Measurements from ENCODE around the gene TRPM5.

TRPM5 gene

DNA sequence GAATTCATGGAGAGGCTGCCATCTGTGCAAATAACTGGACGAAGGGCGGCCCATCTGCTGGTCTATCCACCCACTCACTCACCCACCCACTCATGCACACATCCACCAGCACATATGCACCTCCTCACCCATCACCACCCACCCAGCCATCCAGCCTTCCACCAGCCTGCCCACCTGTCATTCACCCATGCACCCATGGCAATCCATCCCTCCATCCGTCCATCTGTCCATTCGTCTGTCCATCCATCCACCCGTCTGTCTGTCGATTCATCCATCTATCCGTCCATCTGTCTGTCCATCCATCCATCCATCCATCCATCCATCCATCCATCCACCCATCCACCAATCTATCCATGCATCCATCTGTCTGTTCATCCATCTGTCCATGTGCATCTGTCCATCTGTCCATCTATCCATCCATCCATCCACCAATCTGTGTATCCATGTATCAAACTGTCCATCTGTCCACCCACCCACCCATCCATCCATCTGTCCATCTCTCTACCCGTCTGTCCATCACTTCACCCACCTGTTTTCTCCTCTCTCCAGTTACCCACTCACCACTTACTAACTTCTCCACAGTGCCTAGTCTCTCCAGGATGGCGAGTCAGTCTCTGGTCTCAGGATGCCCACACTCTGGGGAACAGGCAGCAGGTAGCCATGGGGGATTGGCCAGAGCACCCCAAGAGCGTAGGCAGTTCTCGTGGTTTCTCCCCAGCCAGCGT is 8.9 kb downstream of the TRPM5 start:
- DNase-seq, result no peak

DNA sequence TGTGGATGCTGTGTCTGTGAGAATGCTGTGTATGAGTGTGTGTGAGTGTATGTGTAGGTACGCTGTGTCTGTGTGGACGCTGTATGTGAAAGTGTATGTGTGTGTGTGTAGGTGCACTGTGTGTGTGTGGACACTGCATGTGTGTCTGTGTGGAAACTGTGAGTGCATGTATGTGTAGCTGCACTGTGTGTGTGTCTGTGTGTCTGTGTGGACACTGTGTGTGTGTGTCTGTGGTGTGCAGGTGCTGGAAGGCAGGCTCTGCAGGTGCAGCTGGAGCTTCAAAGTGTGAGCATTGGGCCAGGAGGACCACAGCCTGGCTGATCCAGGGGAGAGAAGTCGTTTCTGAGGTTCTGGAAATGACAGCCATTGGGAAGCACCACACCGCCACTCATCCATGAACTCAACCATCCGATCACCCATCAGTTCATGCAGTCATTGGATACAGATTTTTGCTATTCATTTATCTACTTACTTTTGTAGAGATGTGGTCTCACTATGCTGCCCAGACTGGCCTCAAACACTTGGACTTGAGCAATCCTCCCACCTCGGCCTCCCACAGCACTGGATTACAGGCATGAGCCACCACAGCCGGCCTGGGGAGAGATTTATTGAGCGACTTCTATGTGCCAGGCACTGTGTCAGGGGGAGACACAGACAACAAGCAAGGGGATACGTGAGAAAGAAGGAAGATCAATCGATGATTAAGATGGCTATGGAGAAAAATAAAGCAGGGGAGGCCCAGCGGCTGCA is 9.6 kb downstream of the TRPM5 start:
- no peak for DNase-seq

- no peak for DNase-seq
Measured at GRCh38 chr11:2434008-2434407, 10.3 kb downstream of the TRPM5 start.

- no peak for DNase-seq
Measured at GRCh38 chr11:2433106-2433925, 11.0 kb downstream of the TRPM5 start.

- no peak for DNase-seq
Measured at GRCh38 chr11:2432628-2433071, 11.7 kb downstream of the TRPM5 start.

- no peak for DNase-seq
Measured at GRCh38 chr11:2432171-2432621, 12.1 kb downstream of the TRPM5 start.

GRCh38 chr11:2431395-2431794 is 12.9 kb downstream of the TRPM5 start:
- DNase-seq, result no peak

DNA sequence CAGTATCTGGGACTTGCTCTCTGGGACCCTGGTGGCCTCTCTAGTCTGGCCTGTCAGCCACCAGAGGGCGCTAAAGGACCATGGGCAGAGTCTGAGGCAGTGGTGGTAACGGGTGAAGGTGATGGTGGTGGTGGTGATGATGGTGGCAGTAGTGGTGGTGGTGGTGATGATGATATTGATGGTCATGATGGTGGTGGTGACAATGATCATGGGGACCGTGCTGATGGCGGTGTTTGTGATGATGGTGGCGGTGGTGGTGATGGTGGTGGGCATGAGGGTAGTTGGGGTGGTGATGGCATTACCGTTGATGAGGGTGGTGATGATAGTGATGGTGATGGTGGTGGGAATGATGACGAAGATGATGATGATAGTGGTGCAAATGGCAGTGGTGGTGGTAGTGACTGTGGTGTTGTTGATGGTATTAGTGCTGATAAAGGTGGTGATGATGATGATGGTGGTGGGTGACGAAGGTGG is 16.0 kb downstream of the TRPM5 start:
- peak; percentile 26 for DNase-seq

GRCh38 chr11:2427721-2428321 is 16.5 kb downstream of the TRPM5 start:
- no peak for DNase-seq

- no peak for DNase-seq
Measured at GRCh38 chr11:2426826-2427521, 17.3 kb downstream of the TRPM5 start.

DNA sequence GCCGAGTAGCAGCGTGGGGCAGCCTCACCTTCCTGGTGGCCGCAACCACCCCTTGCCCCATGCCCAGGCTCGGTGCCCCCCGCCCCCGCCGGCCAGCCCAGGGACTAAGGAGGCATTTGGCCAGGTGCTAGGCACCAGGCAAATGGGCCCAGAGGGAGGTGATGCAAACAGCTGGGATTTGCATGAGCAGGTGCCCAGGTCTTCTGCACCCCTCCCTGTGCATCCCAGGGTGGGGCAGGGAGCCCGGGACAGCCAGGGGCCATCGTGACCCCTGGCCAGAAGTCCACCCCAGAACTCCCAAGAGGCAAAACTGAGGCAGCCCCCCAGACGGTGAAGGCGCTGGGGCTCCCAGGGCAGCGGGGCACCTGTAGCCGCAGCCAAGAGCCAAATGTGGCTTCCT is 18.1 kb downstream of the TRPM5 start:
- no peak for DNase-seq

GRCh38 chr11:2425506-2425905 is 18.8 kb downstream of the TRPM5 start:
- no peak for DNase-seq

DNA sequence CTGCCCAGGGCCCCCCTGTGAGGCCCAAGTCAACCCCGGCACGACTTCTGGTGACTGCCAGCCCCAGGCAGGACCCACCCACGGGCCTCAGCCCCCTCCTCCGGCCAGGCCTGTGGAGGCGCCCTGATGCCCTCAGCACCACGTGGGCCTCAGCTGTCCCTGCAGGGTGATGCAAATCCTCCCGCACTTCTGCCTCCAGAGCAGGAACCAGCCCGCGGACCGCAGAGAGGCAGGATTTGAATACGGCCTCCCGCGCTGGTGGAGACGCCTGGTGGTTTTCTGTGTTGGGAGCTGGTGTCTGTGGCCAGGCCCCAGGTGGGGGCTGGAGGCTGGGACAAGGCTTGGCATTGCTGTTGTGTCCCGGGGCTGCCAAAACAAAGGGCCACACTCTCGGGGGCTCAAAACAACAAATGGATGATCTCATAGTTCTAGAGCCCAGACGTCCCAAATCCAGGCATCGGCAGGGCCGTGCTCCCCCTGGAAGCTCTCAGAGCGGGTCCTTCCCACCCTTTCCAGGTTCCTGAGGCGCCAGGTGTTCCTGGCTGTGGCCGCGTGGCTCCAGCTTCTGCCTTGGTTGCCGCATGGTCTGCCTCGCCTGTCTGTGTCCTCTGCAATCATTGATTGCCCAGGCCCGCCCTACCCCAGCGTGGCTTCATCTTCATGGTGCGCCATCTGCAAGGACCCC is 19.4 kb downstream of the TRPM5 start:
- no peak for DNase-seq

DNA sequence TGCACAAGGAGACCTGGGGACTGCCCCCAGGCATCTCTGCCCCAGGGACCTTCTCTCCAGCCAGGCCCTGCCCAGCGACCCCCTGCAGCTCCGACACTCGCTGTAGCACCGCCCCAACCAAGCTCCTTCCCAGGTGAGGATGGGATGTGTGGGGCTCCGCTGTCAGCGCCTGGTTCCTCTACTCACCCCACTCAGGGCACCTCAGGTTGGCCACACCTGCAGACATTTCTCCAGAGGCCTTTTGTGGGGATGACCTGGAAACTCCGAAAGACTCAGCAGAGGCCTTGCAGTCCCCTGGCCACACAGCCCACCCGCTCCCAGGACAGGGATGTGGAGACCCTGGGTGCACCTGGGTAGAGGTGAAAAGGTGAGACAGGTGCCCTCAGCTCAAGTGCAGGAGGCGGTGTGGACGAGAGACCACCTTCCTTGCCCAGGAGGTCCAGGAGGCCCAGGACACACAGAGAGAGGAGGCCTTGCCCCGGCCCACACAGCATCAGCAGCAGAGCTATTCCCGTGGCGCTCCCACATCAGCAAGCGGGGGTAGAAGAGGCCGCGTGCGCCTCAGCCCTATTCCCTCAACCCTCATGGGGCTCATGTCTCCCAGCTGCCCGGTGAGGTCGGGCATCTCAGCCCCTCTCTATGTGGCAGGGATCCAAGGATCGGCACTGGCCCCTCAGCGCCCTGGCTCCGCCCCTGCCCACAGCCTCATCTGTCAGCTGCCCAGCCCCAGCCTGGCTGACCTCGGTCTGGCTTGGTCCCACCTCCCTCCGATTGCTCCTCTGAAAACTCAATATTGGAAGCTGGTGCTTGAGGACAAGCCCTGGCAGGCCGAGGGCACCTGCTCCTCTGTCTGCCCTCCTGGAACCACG is 20.9 kb downstream of the TRPM5 start:
- no peak for DNase-seq

GRCh38 chr11:2422461-2423156 is 21.7 kb downstream of the TRPM5 start:
- DNase-seq, result no peak

GRCh38 chr11:2421996-2422395 is 22.3 kb downstream of the TRPM5 start:
- DNase-seq, result no peak

- no peak for DNase-seq
Measured at GRCh38 chr11:2421226-2421994, 22.9 kb downstream of the TRPM5 start.

- peak; percentile 72 for DNase-seq
Measured at GRCh38 chr11:2420502-2421225, 23.6 kb downstream of the TRPM5 start.
